H1 (cell line): ENCODE measurements around the gene TGM3.

Source experiments
- MAFK ChIP-seq: IDR thresholded peaks from 2 replicates; pipeline ENCODE4 v1.6.1; 2012; ENCODE audit warnings: low read depth, mild to moderate bottlenecking, improper control_type of control experiment, low read length
- ZNF274 ChIP-seq: IDR thresholded peaks from 2 replicates; pipeline ENCODE4 v1.7.0; 2012; ENCODE audit warnings: low read length, borderline replicate concordance; ENCODE audit errors: extremely low read depth

GRCh38 chr20:2387180-2387577 lies 91.4 kb downstream of the TGM3 start:
- no peak for TF ChIP-seq MAFK
- no peak for TF ChIP-seq ZNF274
